ENCODE measurements around the gene ZBTB17. TPM values are rescaled to one million over a fixed set of nuclear protein-coding genes. Genes with fewer than 3 reads are reported as not detected.
A peak's percentile ranks its signal among the peaks of the same experiment; 100 is the strongest.

ZBTB17 gene
- total RNA-seq, 1 experiment from 2014 or later = 32.0 TPM

GRCh38 chr1:15973772-15974171 lies 2.1 kb downstream of the ZBTB17 start:
- ChIA-PET CTCF (interaction anchor here (0.7 kb wide), 1 partner anchor 38 kb away, joined by 3 read pairs; no protein-coding TSS in a partner anchor), POLR2A (no interaction called here)
- Mint-ChIP-seq H3K27me3 (ENCODE audit: low read depth) (no peaks in the 10 kb centered on the region; the same call in 1 of the 2 replicates), H3K27ac (no peak overlapping the region), H3K36me3 (peaks cover 31% of the 10 kb centered on the region), H3K4me1 (peaks cover 12% of the 10 kb centered on the region), H3K9me3 (peaks cover 17% of the 10 kb centered on the region), H3K4me3 (no peak overlapping the region)
- TF ChIP-seq ZNF532 (CRISPR knock-in tag; IDR thresholded peaks at IDR 0.05; ENCODE audit: borderline replicate concordance) (no peak), ZNF121 (CRISPR knock-in tag; IDR thresholded peaks at IDR 0.05) (peak; percentile 58; the same call in 1 of the 2 replicates)
- DNase-seq (ENCODE audit: low spot score) (no peak), ATAC-seq (no peak)

- no peak for ATAC-seq
- DNase-seq (ENCODE audit: low spot score) = no peak
- Mint-ChIP-seq H3K4me1 (peaks cover 12% of the 10 kb centered on the region), H3K9me3 (peaks cover 15% of the 10 kb centered on the region), H3K4me3 (no peak overlapping the region), H3K27me3 (ENCODE audit: low read depth) (no peaks in the 10 kb centered on the region; the same call in 1 of the 2 replicates), H3K36me3 (peaks cover 41% of the 10 kb centered on the region), H3K27ac (no peak overlapping the region)
- ChIA-PET CTCF (interaction anchor here (0.6 kb wide), 1 partner anchor 92 kb away, joined by 3 read pairs; no protein-coding TSS in a partner anchor), POLR2A (no interaction called here)
- TF ChIP-seq JUN (CRISPR knock-in tag; IDR thresholded peaks at IDR 0.05) (no peak), RELA (CRISPR knock-in tag; IDR thresholded peaks at IDR 0.05; ENCODE audit: borderline replicate concordance) (no peak), IRF1 (CRISPR knock-in tag; IDR thresholded peaks at IDR 0.05) (no peak), ATF2 (CRISPR knock-in tag; IDR thresholded peaks at IDR 0.05; ENCODE audit: borderline replicate concordance, low read depth) (no peak), NFATC4 (CRISPR knock-in tag; IDR thresholded peaks at IDR 0.05) (no peak), PRDM15 (CRISPR knock-in tag; IDR thresholded peaks at IDR 0.05) (no peak), USF2 (CRISPR knock-in tag; IDR thresholded peaks at IDR 0.05) (no peak), GTF2I (CRISPR knock-in tag; conservative IDR thresholded peaks at IDR 0.05) (no peak), AR (CRISPR knock-in tag; IDR thresholded peaks at IDR 0.05) (no peak), NR1H2 (CRISPR knock-in tag; IDR thresholded peaks at IDR 0.05) (no peak), ZNF425 (CRISPR knock-in tag; conservative IDR thresholded peaks at IDR 0.05) (no peak)
Measured at GRCh38 chr1:15972409-15972808, 3.5 kb downstream of the ZBTB17 start.

Measured in WTC11 (cell line).